ENCODE results near the gene LRRC45. TPM values are rescaled to one million over a fixed set of nuclear protein-coding genes. Genes with fewer than 3 reads are reported as not detected.

The LRRC45 gene
- 8.8 to 16.1 TPM (median 14.6 TPM) in 5 replicates for total RNA-seq (2022; extraction: Qiagen RNA extraction; ENCODE audit: low read depth)

GRCh38 chr17:82022981-82023446 is at the start of gene LRRC45:
Gene LRRC45, plus strand, starts transcription at chr17:82023305. Its CDS starts 339 bp downstream, at chr17:82023644.

GRCh38 chr17:81977211-81977808 is 45.8 kb upstream of the LRRC45 start, which contains the start of gene ASPSCR1:
Gene ASPSCR1, plus strand, starts transcription at chr17:81977629. Its CDS starts 18 bp downstream, at chr17:81977647.

GRCh38 chr17:82022310-82022980 is 660 bp upstream of the LRRC45 start, which contains the start of gene CENPX:
Gene CENPX, minus strand, starts transcription at chr17:82022878. Its CDS starts 17 bp downstream, at chr17:82022861.

GRCh38 chr17:82031303-82031884 is 8.3 kb downstream of the LRRC45 start, which contains the start of gene RAC3:
Gene RAC3, plus strand, starts transcription at chr17:82031678. Its CDS starts 84 bp downstream, at chr17:82031762.

GRCh38 chr17:82037092-82037888 is 14.2 kb downstream of the LRRC45 start, which contains the start of gene DCXR:
Gene DCXR, minus strand, starts transcription at chr17:82037697. Its CDS starts 15 bp downstream, at chr17:82037682.

GRCh38 chr17:82051776-82052637 is 28.9 kb downstream of the LRRC45 start, which contains the start of the genes GPS1 and RFNG:
Gene GPS1, plus strand, starts transcription at chr17:82051898. Its CDS starts 34 bp downstream, at chr17:82051932.
Gene RFNG, minus strand, starts transcription at chr17:82051811. Its CDS starts 45 bp downstream, at chr17:82051766.

GRCh38 chr17:82065638-82066303 is 42.7 kb downstream of the LRRC45 start, which contains the start of gene DUS1L:
Gene DUS1L, minus strand, starts transcription at chr17:82065804. Its CDS starts 745 bp downstream, at chr17:82065059.

Other genes starting within 250 kb of the LRRC45 start
- 0.13 to 0.36 TPM (median 0.17 TPM) in 4 of 5 replicates, not detected in the other for gene GCGR, start 219.2 kb upstream of the LRRC45 start, total RNA-seq (2022; extraction: Qiagen RNA extraction; ENCODE audit: low read depth)
- 75.2 to 107 TPM (median 93.2 TPM) in 5 replicates for gene MCRIP1, start 190.0 kb upstream of the LRRC45 start, total RNA-seq (2022; extraction: Qiagen RNA extraction; ENCODE audit: low read depth)
- gene PPP1R27, start 188.3 kb upstream of the LRRC45 start, total RNA-seq (2022; extraction: Qiagen RNA extraction; ENCODE audit: low read depth), result 0.27 to 0.61 TPM (median 0.32 TPM) in 3 of 5 replicates, not detected in the others
- 695 to 762 TPM (median 718 TPM) in 5 replicates for gene P4HB, start 162.8 kb upstream of the LRRC45 start, total RNA-seq (2022; extraction: Qiagen RNA extraction; ENCODE audit: low read depth)
- gene ARHGDIA, start 152.0 kb upstream of the LRRC45 start, total RNA-seq (2022; extraction: Qiagen RNA extraction; ENCODE audit: low read depth), result 531 to 682 TPM (median 648 TPM) in 5 replicates
- 176 to 263 TPM (median 250 TPM) in 5 replicates for gene ALYREF, start 131.7 kb upstream of the LRRC45 start, total RNA-seq (2022; extraction: Qiagen RNA extraction; ENCODE audit: low read depth)
- gene ANAPC11, start 131.6 kb upstream of the LRRC45 start, total RNA-seq (2022; extraction: Qiagen RNA extraction; ENCODE audit: low read depth), result 190 to 300 TPM (median 289 TPM) in 5 replicates
- 0.38 to 0.73 TPM (median 0.45 TPM) in 5 replicates for gene NPB, start 121.1 kb upstream of the LRRC45 start, total RNA-seq (2022; extraction: Qiagen RNA extraction; ENCODE audit: low read depth)
- 11.9 to 16.6 TPM (median 14.1 TPM) in 5 replicates for gene PCYT2, start 111.9 kb upstream of the LRRC45 start, total RNA-seq (2022; extraction: Qiagen RNA extraction; ENCODE audit: low read depth)
- gene SIRT7, start 105.1 kb upstream of the LRRC45 start, total RNA-seq (2022; extraction: Qiagen RNA extraction; ENCODE audit: low read depth), result 27.7 to 47.8 TPM (median 43.4 TPM) in 5 replicates
- 31.6 to 46.1 TPM (median 44.6 TPM) in 5 replicates for gene MAFG, start 95.6 kb upstream of the LRRC45 start, total RNA-seq (2022; extraction: Qiagen RNA extraction; ENCODE audit: low read depth)
- gene PYCR1, start 86.0 kb upstream of the LRRC45 start, total RNA-seq (2022; extraction: Qiagen RNA extraction; ENCODE audit: low read depth), result 59.4 to 91.2 TPM (median 87.0 TPM) in 5 replicates
- gene MYADML2, start 76.1 kb upstream of the LRRC45 start, total RNA-seq (2022; extraction: Qiagen RNA extraction; ENCODE audit: low read depth), result not detected in 5 replicates
- 0.14 to 0.32 TPM (median 0.26 TPM) in 5 replicates for gene NOTUM, start 62.1 kb upstream of the LRRC45 start, total RNA-seq (2022; extraction: Qiagen RNA extraction; ENCODE audit: low read depth)
- 20.0 to 29.3 TPM (median 27.1 TPM) in 5 replicates for gene ASPSCR1, start 45.7 kb upstream of the LRRC45 start, total RNA-seq (2022; extraction: Qiagen RNA extraction; ENCODE audit: low read depth)
- 138 to 205 TPM (median 189 TPM) in 5 replicates for gene CENPX, start 427 bp upstream of the LRRC45 start, total RNA-seq (2022; extraction: Qiagen RNA extraction; ENCODE audit: low read depth)
- 24.7 to 40.1 TPM (median 34.9 TPM) in 5 replicates for gene RAC3, start 8.4 kb downstream of the LRRC45 start, total RNA-seq (2022; extraction: Qiagen RNA extraction; ENCODE audit: low read depth)
- gene DCXR, start 14.4 kb downstream of the LRRC45 start, total RNA-seq (2022; extraction: Qiagen RNA extraction; ENCODE audit: low read depth), result 64.9 to 106 TPM (median 95.3 TPM) in 5 replicates
- 16.8 to 25.3 TPM (median 23.1 TPM) in 5 replicates for gene RFNG, start 28.5 kb downstream of the LRRC45 start, total RNA-seq (2022; extraction: Qiagen RNA extraction; ENCODE audit: low read depth)
- gene GPS1, start 28.6 kb downstream of the LRRC45 start, total RNA-seq (2022; extraction: Qiagen RNA extraction; ENCODE audit: low read depth), result 94.9 to 150 TPM (median 141 TPM) in 5 replicates
- gene DUS1L, start 42.5 kb downstream of the LRRC45 start, total RNA-seq (2022; extraction: Qiagen RNA extraction; ENCODE audit: low read depth), result 76.2 to 147 TPM (median 142 TPM) in 5 replicates
- 91.1 to 136 TPM (median 131 TPM) in 5 replicates for gene FASN, start 74.9 kb downstream of the LRRC45 start, total RNA-seq (2022; extraction: Qiagen RNA extraction; ENCODE audit: low read depth)
- 16.0 to 26.7 TPM (median 25.6 TPM) in 5 replicates for gene CCDC57, start 189.5 kb downstream of the LRRC45 start, total RNA-seq (2022; extraction: Qiagen RNA extraction; ENCODE audit: low read depth)
- 80.8 to 123 TPM (median 106 TPM) in 5 replicates for gene SLC16A3, start 205.7 kb downstream of the LRRC45 start, total RNA-seq (2022; extraction: Qiagen RNA extraction; ENCODE audit: low read depth)